ENCODE results near the gene STARD7. TPM values are rescaled to one million over a fixed set of nuclear protein-coding genes. Genes with fewer than 3 reads are reported as not detected.

STARD7 gene
- total and polyA plus RNA-seq, 2 donors (not counting 1 experiment from before 2014, with no cell fraction given) = 35.1 to 133 TPM

GRCh38 chr2:96251721-96252292 lies 43.2 kb upstream of the STARD7 start:
- H3K79me2 ChIP-seq (ENCODE audit: control insufficient read depth, insufficient read depth, low read length) = peaks cover 31% of the 10 kb centered on the region
- H3K36me3 ChIP-seq (replicated peaks in 1 of 2; ENCODE audit: control extremely low read depth in 1 of 2, control insufficient read depth in 1 of 2, extremely low read depth in 1 of 2, insufficient read depth in 2 of 2, low read length in 1 of 2) = peaks cover 0 to 60% of the 10 kb centered on the region in 2 experiments
- H3K27ac ChIP-seq (ENCODE audit: low read length in 2 of 2) = no peak overlapping the region
- no peak overlapping the region for H2AFZ ChIP-seq (ENCODE audit: insufficient read depth, low read depth, low read length, poor library complexity, severe bottlenecking)
- intact Hi-C loops (cut with micrococcal nuclease) = no loop called here
- ATAC-seq (ENCODE audit: low read depth) (no peak), DNase-seq (no peak)
- no peaks in the 10 kb centered on the region for H3K27me3 ChIP-seq (replicated peaks in 1 of 4; ENCODE audit: control extremely low read depth in 1 of 4, control insufficient read depth in 3 of 4, insufficient read depth in 4 of 4, low read length in 3 of 4)
- H3K27me3 Mint-ChIP-seq = no peaks in the 10 kb centered on the region
- H3K4me2 ChIP-seq (replicated peaks; ENCODE audit: low read depth, low read length, poor library complexity, severe bottlenecking) = no peak overlapping the region
- H3K9ac ChIP-seq (ENCODE audit: low read length) = no peak overlapping the region
- 93% methylated on average over 5 of the region's 6 CpGs for WGBS (ENCODE audit: insufficient coverage)
- H3K4me3 ChIP-seq (ENCODE audit: control extremely low read depth in 1 of 5, extremely low read depth in 1 of 5, insufficient read depth in 1 of 5, low read depth in 2 of 5, low read length in 4 of 5) = no peak overlapping the region
- no peak for TF ChIP-seq EZH2 (IDR thresholded peaks at IDR 0.05; ENCODE audit: borderline replicate concordance, insufficient read depth, low read depth, low read length, poor library complexity, severe bottlenecking)
- no peak for TF ChIP-seq CTCF (IDR thresholded peaks at IDR 0.05)
- H3K4me1 Mint-ChIP-seq = peaks cover 24% of the 10 kb centered on the region
- no peak overlapping the region for H3K4me3 Mint-ChIP-seq
- POLR2A ChIA-PET = interaction anchor here (0.7 kb wide), 1 partner anchor 15 kb away, joined by 4 read pairs; no protein-coding TSS in a partner anchor
- H4K20me1 ChIP-seq (ENCODE audit: control insufficient read depth, insufficient read depth, low read length, poor library complexity, severe bottlenecking) = no peaks in the 10 kb centered on the region
- no peaks in the 10 kb centered on the region for H3K9me3 ChIP-seq (ENCODE audit: control extremely low read depth in 1 of 3, control insufficient read depth in 2 of 3, insufficient read depth in 1 of 3, low read length in 2 of 3)
- no peaks in the 10 kb centered on the region for H3K9me3 Mint-ChIP-seq (ENCODE audit: insufficient read depth)
- H3K4me1 ChIP-seq (ENCODE audit: control insufficient read depth in 2 of 2, insufficient read depth in 2 of 2, low read length in 2 of 2) = peaks cover 21 to 28% of the 10 kb centered on the region in 2 donors
- CTCF ChIA-PET = no interaction called here
- peak overlapping the region; percentile 32 for H3K27ac Mint-ChIP-seq

- POLR2A ChIA-PET = interaction anchor here (1.2 kb wide), 1 partner anchor 8 kb away, joined by 4 read pairs; no protein-coding TSS in a partner anchor
- H3K27me3 Mint-ChIP-seq = no peaks in the 10 kb centered on the region
- no peaks in the 10 kb centered on the region for H3K9me3 Mint-ChIP-seq (ENCODE audit: insufficient read depth)
- Histone ChIP-seq H3K4me2 (replicated peaks; ENCODE audit: low read depth, low read length, poor library complexity, severe bottlenecking) (no peak overlapping the region), H3K9me3 (ENCODE audit: control extremely low read depth in 1 of 3, control insufficient read depth in 2 of 3, insufficient read depth in 1 of 3, low read length in 2 of 3) (peaks cover 0 to 11% (median 3%) of the 10 kb centered on the region in 3 donors), H4K20me1 (ENCODE audit: control insufficient read depth, insufficient read depth, low read length, poor library complexity, severe bottlenecking) (no peaks in the 10 kb centered on the region), H2AFZ (ENCODE audit: insufficient read depth, low read depth, low read length, poor library complexity, severe bottlenecking) (no peak overlapping the region), H3K4me1 (ENCODE audit: control insufficient read depth in 2 of 2, insufficient read depth in 2 of 2, low read length in 2 of 2) (peaks cover 20 to 28% of the 10 kb centered on the region in 2 donors), H3K79me2 (ENCODE audit: control insufficient read depth, insufficient read depth, low read length) (peaks cover 26% of the 10 kb centered on the region), H3K27ac (ENCODE audit: low read length in 2 of 2) (no peak overlapping the region), H3K36me3 (replicated peaks in 1 of 2; ENCODE audit: control extremely low read depth in 1 of 2, control insufficient read depth in 1 of 2, extremely low read depth in 1 of 2, insufficient read depth in 2 of 2, low read length in 1 of 2) (peaks cover 0 to 52% of the 10 kb centered on the region in 2 experiments), H3K4me3 (ENCODE audit: control extremely low read depth in 1 of 5, extremely low read depth in 1 of 5, insufficient read depth in 1 of 5, low read depth in 2 of 5, low read length in 4 of 5) (no peak overlapping the region), H3K9ac (ENCODE audit: low read length) (no peak overlapping the region), H3K27me3 (replicated peaks in 1 of 4; ENCODE audit: control extremely low read depth in 1 of 4, control insufficient read depth in 3 of 4, insufficient read depth in 4 of 4, low read length in 3 of 4) (no peaks in the 10 kb centered on the region)
- no peak for ATAC-seq (ENCODE audit: low read depth)
- TF ChIP-seq EZH2 (IDR thresholded peaks at IDR 0.05; ENCODE audit: borderline replicate concordance, insufficient read depth, low read depth, low read length, poor library complexity, severe bottlenecking) (no peak), CTCF (IDR thresholded peaks at IDR 0.05) (no peak)
- H3K4me3 Mint-ChIP-seq = no peak overlapping the region
- 95% methylated on average over 2 of the region's 6 CpGs for WGBS (ENCODE audit: insufficient coverage)
- no peak for DNase-seq
- no peak overlapping the region for H3K27ac Mint-ChIP-seq
- intact Hi-C loops (cut with micrococcal nuclease) = no loop called here
- H3K4me1 Mint-ChIP-seq = peaks cover 28% of the 10 kb centered on the region
- CTCF ChIA-PET = interaction anchor here (0.7 to 1.0 kb wide), 2 partner anchors 9 to 11 kb away, joined by 3 to 4 read pairs; no protein-coding TSS in a partner anchor
Measured at GRCh38 chr2:96250188-96250587, 41.6 kb upstream of the STARD7 start.

Measured in B cell (primary cell).